G401 (cell line): ENCODE data around the gene CFAP58. TPM values are rescaled to one million over a fixed set of nuclear protein-coding genes. Genes with fewer than 3 reads are reported as not detected.

ENCODE experiments used
- DNase-seq: peaks from one replicate; pipeline ENCODE4 v3.0.0-alpha.2; 2015; ENCODE audit warnings: low spot score
- in situ Hi-C: cut with HindIII; loops from 2 replicates; pipeline ENCODE4 v1.10.0; 2016; ENCODE audit warnings: low sequenced_read_pairs, mixed read lengths
- total RNA-seq: library from RNA; depleted of rRNA; stranded (reverse); fragments of >200 nt; shearing (Covaris generic); gene quantifications from 2 replicates; pipeline ENCODE4 v1.2.3, GENCODE V29; 2014

CFAP58 gene
- total RNA-seq, 1 experiment from 2014 or later = 0.37 TPM

- DNase-seq = no peak
- in situ Hi-C loops = no loop called here
Measured at GRCh38 chr10:104318810-104319741, 34.6 kb upstream of the CFAP58 start.

GRCh38 chr10:104321226-104321625 is 32.4 kb upstream of the CFAP58 start:
- in situ Hi-C loops = no loop called here
- no peak for DNase-seq

GRCh38 chr10:104321725-104322415 is 31.8 kb upstream of the CFAP58 start:
- in situ Hi-C loops = no loop called here

GRCh38 chr10:104322416-104322782 is 31.2 kb upstream of the CFAP58 start:
- in situ Hi-C loops = no loop called here
- no peak for DNase-seq

More at GRCh38 chr10:104321725-104322415, 31.8 kb upstream of the CFAP58 start:
- DNase-seq = no peak

GRCh38 chr10:104323085-104323484 is 30.5 kb upstream of the CFAP58 start:
- DNase-seq = no peak
- in situ Hi-C loops = no loop called here

GRCh38 chr10:104323760-104324201 is 29.9 kb upstream of the CFAP58 start:
- in situ Hi-C loops = no loop called here
- no peak for DNase-seq

GRCh38 chr10:104324221-104324686 is 29.4 kb upstream of the CFAP58 start:
- no peak for DNase-seq
- in situ Hi-C loops = no loop called here

GRCh38 chr10:104324931-104325330 is 28.7 kb upstream of the CFAP58 start:
- DNase-seq = no peak
- in situ Hi-C loops = no loop called here

- in situ Hi-C loops = no loop called here
- DNase-seq = no peak
Measured at GRCh38 chr10:104325436-104326435, 27.9 kb upstream of the CFAP58 start.

GRCh38 chr10:104326991-104327610 is 26.5 kb upstream of the CFAP58 start:
- in situ Hi-C loops = no loop called here
- DNase-seq = no peak

GRCh38 chr10:104327745-104328645 is 25.6 kb upstream of the CFAP58 start:
- in situ Hi-C loops = no loop called here
- no peak for DNase-seq

- in situ Hi-C loops = no loop called here
- no peak for DNase-seq
Measured at GRCh38 chr10:104328646-104328895, 25.1 kb upstream of the CFAP58 start.

GRCh38 chr10:104328896-104329710 is 24.5 kb upstream of the CFAP58 start:
- no peak for DNase-seq
- in situ Hi-C loops = no loop called here

GRCh38 chr10:104329735-104330134 is 23.9 kb upstream of the CFAP58 start:
- DNase-seq = no peak
- in situ Hi-C loops = no loop called here

GRCh38 chr10:104330168-104331110 is 23.2 kb upstream of the CFAP58 start:
- in situ Hi-C loops = no loop called here
- DNase-seq = no peak

- DNase-seq = no peak
Measured at GRCh38 chr10:104331208-104331838, 22.3 kb upstream of the CFAP58 start.

More at GRCh38 chr10:104331208-104331838, 22.3 kb upstream of the CFAP58 start:
- in situ Hi-C loops = no loop called here
